GM18951 (cell line): ENCODE data around the gene ZNF263.

ENCODE experiments used
- POLR2A ChIP-seq: IDR thresholded peaks from 4 replicates; pipeline ENCODE4 v1.6.1; 2011; ENCODE audit warnings: mild to moderate bottlenecking; ENCODE audit not compliant: insufficient read length, insufficient read depth; ENCODE audit errors: extremely low read depth
- in situ Hi-C: fragments of 300-500 bp; cut with MboI; formaldehyde crosslinking; loops from one replicate; pipeline ENCODE4 v1.12.0; 2022; ENCODE audit warnings: low sequenced_read_pairs, mixed read lengths, inconsistent platforms; ENCODE audit not compliant: unreplicated experiment

The ZNF263 gene

DNA sequence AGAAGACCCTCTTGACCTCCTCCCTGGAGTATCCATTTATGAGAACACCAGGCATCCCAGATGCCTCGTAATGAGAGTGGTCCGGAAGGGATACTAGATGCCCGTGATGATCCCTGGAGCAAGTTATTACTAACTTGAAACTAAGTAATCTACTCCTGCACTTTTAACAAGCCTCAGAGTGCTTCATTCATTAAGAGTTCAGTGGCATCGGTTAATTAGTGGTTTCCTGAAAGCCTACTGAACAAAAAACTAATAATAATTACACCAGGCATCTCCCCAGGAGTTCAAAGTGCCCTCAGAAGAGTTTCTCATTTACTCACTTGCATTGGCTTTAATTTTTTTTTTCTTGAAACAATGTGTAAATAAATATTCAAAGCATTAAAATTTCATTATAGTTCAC lies 44.2 kb downstream of the ZNF263 start:
- in situ Hi-C loops: no loop called here
- no peak for TF ChIP-seq POLR2A

DNA sequence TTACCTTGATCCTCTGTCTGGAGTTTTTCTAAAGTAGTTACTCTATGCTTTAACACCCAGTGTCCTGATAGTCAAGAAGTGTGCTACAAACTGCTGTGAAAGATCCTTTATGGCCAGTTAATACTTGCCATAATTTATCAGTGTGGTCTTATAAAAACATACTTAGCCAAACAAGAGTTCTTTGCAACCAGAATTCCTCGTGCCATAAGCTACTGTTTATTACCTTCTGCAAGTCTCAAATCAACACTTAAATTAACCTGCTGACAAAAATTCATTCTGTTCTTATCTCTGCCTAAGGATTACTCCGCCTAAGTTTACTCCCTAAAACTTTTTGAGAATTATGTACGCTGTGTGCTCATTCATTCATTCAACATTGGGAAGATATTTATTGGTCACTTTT lies 44.8 kb downstream of the ZNF263 start:
- TF ChIP-seq POLR2A: no peak

DNA sequence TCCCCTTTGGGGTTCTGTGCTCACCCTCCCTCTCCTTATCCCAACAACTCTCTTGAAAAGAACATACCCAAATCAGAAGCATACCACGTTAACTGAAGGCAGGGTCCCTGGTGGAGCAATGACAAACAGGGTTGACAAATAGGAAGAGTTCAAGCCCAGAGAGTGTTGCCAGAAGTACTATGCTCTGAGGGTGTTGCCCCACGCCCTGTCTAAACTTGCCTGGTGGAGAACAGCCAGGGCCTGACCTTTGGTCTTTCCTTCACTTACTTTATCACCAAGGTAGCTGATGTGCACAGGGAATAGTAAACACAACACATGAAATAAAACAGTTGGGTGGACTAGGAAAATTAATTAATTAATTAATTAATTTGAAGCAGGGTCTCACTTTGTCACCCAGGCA lies 45.4 kb downstream of the ZNF263 start:
- no peak for TF ChIP-seq POLR2A
- in situ Hi-C loops: no loop called here

More for the DNA sequence above, 44.8 kb downstream of the ZNF263 start:
- in situ Hi-C loops: no loop called here
